A549 treated with GW870086 at 1 μM for 4 hours (cell line): Measurements from ENCODE around the gene ZNF185. TPM values are rescaled to one million over a fixed set of nuclear protein-coding genes. Genes with fewer than 3 reads are reported as not detected.

Experiments
- total RNA-seq: library from RNA; stranded (reverse); fragments of 200-300 nt; extraction: Qiagen RNA extraction; gene quantifications from 5 replicates; pipeline ENCODE4 v1.2.3, GENCODE V29; 2022; ENCODE audit warnings: low read depth

Gene ZNF185
- 6.9 to 9.3 TPM (median 8.6 TPM) in 5 replicates for total RNA-seq

DNA sequence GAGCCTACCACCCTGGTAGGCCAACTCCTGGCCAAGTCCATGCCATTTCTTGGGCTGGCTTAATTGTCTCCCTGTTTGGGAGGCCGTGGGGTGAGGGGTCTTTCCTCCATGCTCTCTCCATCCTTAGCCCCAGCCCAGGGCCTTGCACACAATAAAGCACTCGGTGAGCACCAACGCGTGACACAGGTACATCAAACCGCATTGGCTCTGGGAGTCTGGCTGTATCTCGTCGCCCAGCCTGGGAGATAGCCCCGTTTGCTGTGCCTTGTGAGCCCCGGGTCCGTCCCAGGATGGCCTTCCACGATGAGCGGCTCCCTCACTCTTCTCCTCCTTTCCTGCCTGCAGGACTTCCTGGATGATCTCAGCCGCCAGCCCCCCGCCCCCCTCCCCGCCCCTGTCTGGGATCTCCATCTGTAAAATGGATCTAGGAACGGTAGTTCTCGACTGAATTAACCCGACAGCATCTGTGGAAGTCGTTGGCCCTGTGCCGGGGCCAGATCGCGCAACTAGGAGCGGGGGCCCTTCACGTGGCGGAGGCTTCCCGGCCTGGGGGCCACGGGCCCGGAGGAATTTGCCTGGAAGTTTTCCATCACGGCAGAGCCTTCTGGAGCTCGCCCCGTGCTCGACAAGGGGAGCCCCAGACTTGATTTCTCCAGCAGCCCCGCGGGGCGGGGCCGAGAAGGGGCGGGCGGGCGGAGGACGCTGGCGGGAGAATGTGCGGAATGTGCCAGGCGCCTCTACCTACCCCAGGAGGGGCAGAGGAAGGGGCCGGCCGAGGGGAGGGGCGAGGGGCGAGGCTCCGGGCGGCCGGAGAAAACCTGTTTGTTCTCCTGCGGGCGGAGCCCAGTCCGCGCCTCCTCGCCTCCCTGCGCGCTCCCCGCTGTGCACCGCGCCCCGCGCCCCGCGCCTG, at the start of gene ZNF185:
TSS of gene ZNF185 (plus strand) at position 846 of the 910 bp plus-strand sequence. CDS start 16,423 bp downstream, outside the sequence.

Other genes with a start within 250 kb of the ZNF185 start
- gene MAGEA3, start 199.3 kb upstream of the ZNF185 start, total RNA-seq, result 2.6 to 4.7 TPM (median 3.8 TPM) in 5 replicates
- not detected in 5 replicates for gene CSAG2, start 188.8 kb upstream of the ZNF185 start, total RNA-seq
- gene MAGEA2B, start 183.4 kb upstream of the ZNF185 start, total RNA-seq, result not detected in 5 replicates
- 0.17 to 0.45 TPM (median 0.26 TPM) in 4 of 5 replicates, not detected in the other for gene CSAG1, start 164.3 kb upstream of the ZNF185 start, total RNA-seq
- gene MAGEA12, start 164.3 kb upstream of the ZNF185 start, total RNA-seq, result 0.13 to 0.22 TPM (median 0.17 TPM) in 5 replicates
- gene MAGEA2, start 144.2 kb upstream of the ZNF185 start, total RNA-seq, result 0.16 to 0.24 TPM in 2 of 5 replicates, not detected in the others
- gene CSAG3, start 138.8 kb upstream of the ZNF185 start, total RNA-seq, result not detected in 5 replicates
- gene MAGEA6, start 128.4 kb upstream of the ZNF185 start, total RNA-seq, result 10.6 to 13.7 TPM (median 12.4 TPM) in 5 replicates
- 68.5 to 80.9 TPM (median 76.0 TPM) in 5 replicates for gene CETN2, start 67.3 kb upstream of the ZNF185 start, total RNA-seq
- 40.5 to 48.5 TPM (median 44.2 TPM) in 5 replicates for gene NSDHL, start 67.0 kb upstream of the ZNF185 start, total RNA-seq
- not detected in 5 replicates for gene PNMA5, start 96.0 kb downstream of the ZNF185 start, total RNA-seq
- 0.13 to 0.27 TPM (median 0.16 TPM) in 5 replicates for gene PNMA3, start 158.4 kb downstream of the ZNF185 start, total RNA-seq
- gene PNMA6A, start 174.4 kb downstream of the ZNF185 start, total RNA-seq, result 3.7 to 5.1 TPM (median 4.5 TPM) in 5 replicates